HG02973 (cell line): ENCODE data around the gene LRRC8B.

Source experiments
- ATAC-seq: cut with Tn5 transposase; IDR thresholded peaks from one replicate; pipeline ENCODE4 v1.9.1; 2021; ENCODE audit warnings: moderate library complexity; ENCODE audit not compliant: unreplicated experiment

The LRRC8B gene

DNA sequence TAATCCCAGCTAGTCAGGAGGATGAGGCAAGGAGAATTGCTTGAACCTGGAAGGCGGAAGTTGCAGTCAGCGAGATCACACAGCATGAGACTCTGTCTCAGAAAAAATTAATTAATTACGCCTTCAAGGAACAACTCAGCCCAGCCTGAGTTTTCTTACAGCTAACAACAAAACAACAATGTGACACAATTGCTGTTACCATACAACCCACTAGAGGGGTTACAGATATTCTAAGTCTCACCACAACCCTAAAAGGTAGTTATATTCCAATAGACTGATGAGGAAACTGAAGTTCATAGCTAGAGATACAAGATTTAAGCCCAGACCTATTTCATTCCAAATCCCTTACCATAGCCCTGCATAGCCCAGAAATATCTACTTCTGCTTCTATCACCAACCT, 105.4 kb downstream of the LRRC8B start:
- ATAC-seq = no peak

DNA sequence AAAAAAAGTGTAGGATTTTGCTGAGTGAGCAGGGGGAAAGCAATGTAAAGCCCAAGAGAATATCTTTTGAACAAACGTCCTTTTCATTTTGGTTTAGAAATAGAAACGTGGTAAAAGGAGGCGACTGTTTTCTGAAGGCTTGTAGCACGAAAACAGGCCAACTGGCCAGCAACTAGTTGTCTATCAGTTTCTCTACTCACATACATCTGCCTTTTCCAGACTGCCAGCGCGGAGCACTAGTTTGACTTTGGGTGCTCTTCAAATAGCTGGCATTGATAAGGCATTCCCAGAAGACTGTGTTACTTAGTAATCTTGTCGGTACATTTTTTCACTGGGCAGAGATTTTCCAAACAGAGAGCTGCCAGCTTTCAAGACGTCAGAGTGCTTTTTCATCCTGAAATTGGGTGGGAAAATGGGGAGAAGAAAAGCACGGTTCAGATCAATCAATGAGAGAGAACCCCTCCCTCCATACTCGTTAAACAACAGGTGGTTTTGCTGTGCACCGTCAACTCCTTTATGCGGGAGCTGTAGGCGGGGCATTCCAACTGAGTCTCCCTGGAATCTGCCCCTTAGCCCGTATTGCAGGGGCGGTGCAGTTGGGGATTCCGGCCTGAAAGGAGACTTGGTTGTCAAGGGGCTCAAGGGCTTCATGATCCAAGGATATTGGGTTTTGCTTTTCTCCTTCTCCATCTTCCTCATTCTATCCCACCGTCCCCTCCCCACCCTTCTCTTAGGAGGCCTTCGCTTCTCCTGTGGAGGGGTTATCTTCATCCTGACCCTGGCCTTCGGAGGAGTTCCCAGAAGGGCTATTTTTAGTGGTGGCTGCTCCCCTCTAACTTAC, 107.4 kb downstream of the LRRC8B start:
- no peak for ATAC-seq

GRCh38 chr1:89632657-89633247, 108.1 kb downstream of the LRRC8B start, which contains the start of gene LRRC8C:
Gene LRRC8C (plus strand): TSS chr1:89633120. CDS start chr1:89686474, 53,354 bp downstream.
- peak; percentile 76 for ATAC-seq

- peak; percentile 43 for ATAC-seq
These were observed 108.7 kb downstream of the LRRC8B start for GRCh38 chr1:89633248-89633799.

GRCh38 chr1:89633800-89634625, 109.4 kb downstream of the LRRC8B start:
- ATAC-seq = no peak

DNA sequence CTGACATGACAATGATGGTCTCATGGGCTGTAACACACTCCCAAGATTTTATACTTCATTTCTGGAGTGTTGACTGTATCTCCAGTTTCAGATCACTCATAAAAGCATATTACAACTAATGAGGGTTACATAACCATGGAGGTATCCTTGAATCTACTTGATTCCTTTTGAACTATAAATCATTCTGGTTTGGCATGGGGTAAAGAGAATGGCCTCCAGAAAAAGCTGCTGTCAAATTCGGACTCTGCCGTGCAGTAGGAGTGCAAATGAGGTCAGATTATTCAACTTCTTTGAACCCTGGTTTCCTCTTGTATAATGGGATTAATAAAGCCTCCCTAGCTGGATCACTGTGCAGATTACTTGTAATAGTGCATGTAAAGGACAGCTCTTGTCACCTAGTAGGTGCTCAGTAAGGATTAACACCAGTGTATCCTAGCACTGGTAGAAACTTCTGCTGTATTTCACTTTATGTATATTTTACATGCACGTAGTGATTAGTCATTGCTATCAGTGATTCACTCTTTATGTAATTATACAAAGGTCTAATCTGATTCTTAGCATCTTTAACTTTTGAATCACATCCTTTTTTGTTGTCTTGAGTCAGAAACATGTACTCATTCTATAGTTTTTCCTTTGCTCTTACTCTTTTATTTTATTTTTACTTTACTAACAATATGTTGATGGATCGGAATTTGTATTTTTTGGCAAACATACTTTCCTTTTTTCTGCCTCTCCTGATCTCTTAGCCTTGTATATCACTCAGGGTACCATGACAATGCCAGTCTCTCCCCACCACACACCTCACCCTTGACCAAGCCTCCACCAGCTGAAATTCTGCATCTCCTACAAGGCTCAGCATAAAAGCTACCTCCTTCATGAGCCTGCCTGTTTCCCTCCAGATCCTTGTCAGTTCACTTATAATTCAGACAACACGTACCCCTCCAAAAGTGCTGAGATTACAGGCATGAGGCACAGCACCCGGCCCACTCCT, 111.5 kb downstream of the LRRC8B start:
- ATAC-seq = no peak

DNA sequence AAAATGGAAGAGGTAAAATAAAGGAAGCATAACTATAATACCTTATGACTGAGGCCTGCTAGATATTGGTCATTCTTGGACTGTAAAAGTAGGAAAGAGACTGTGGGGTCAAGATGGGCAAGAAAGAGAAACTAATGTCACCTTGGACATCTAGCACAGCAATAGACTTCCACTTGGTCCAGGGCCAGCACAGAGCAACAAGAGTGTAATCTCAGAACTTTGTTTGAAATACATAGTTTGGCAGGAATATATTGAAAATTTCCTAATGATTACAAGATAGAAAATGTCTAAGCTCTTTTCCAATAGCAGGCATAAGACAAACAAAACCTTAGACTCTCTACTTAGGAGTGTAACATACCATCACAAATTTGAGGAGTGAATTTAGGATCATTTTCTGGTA, 112.9 kb downstream of the LRRC8B start:
- ATAC-seq = no peak

DNA sequence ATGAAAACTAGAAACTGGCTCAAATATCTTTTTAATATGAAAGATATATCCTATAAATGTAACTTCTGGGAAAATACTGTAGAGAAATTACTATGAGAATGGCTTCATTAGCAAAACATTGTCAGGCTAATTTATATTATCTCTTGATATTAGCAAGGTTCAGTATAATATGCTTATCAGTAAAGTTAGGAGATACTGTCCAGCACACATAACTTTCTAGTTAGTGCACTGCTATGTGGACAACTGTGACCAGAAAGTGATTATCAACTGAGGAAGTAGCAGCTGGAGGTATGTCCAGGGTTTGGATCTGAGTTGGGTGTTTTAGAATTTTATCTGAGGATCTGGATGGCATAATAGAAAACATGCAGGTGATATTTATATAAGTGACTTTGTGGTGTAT, 115.8 kb downstream of the LRRC8B start:
- ATAC-seq = no peak

GRCh38 chr1:89641781-89642180, 117.2 kb downstream of the LRRC8B start:
- no peak for ATAC-seq

DNA sequence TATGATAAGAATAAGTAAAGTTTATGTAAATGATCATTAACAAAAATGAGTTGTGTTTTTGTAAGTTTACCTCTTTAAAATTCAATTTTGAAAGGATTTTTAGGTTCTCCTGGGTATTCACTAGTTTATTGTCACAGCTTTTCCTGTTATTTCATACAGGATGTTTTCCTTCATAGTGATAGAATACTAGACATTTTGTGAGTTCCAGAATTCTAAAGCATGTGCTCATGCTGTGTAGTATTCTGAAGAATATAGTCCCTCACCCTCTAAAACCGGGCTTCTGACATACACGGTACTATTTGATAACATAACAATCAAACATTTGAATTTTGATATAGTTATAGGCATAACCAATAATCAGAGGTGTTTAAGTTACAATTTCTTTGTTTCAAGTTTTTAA, 118.9 kb downstream of the LRRC8B start:
- ATAC-seq = no peak

- no peak for ATAC-seq
These were observed 119.6 kb downstream of the LRRC8B start for GRCh38 chr1:89644119-89644814.

DNA sequence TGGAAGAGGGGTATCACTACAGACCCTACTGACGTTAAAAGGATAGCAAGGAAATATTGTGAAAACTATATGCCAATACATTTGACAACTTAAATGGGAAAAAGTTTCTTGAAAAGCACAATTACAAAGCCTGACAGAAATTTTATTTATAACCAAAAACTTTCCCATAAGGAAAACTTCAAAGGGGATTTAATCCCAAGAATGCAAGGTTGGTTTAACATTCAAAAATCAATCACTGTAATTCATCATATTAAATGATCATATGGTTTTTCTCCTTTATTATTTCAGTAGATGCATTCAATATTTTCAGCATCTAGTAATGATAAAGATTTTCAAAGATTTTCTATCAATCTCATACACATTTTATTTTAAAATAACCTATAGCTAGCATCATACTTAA, 121.6 kb downstream of the LRRC8B start:
- ATAC-seq = no peak
